HUES64 (cell line): ENCODE data around the gene RNPEP.
"Not testable (repeated sequence)": the region's sequence is repeated elsewhere in the genome, so short reads cannot be mapped to it uniquely, and the experiment has no call there.

Experiments used
- H3K27ac ChIP-seq: 2 replicates; pipeline ENCODE4 v1.7.0; 2013; ENCODE audit warnings: low read depth, low read length, inconsistent platforms
- H3K27me3 ChIP-seq: 2 replicates; pipeline ENCODE4 v1.6.1; 2013; ENCODE audit warnings: mild to moderate bottlenecking, low read length; ENCODE audit not compliant: insufficient read depth
- H3K36me3 ChIP-seq: 2 replicates; pipeline ENCODE4 v1.6.1; 2013; ENCODE audit warnings: mild to moderate bottlenecking, low read length; ENCODE audit not compliant: insufficient read depth
- H3K4me1 ChIP-seq: 2 replicates; pipeline ENCODE4 v1.6.1; 2013; ENCODE audit warnings: mild to moderate bottlenecking, low read length, moderate library complexity; ENCODE audit not compliant: insufficient read depth
- H3K4me3 ChIP-seq: 2 replicates; pipeline ENCODE4 v1.5.1; 2013; ENCODE audit warnings: mild to moderate bottlenecking, low read length, moderate library complexity
- H3K9ac ChIP-seq: 2 replicates; pipeline ENCODE4 v1.6.1; 2013; ENCODE audit warnings: mild to moderate bottlenecking, low read depth, low read length
- H3K9me3 ChIP-seq: 2 replicates; pipeline ENCODE4 v1.6.1; 2013; ENCODE audit warnings: low read depth, low read length; ENCODE audit not compliant: insufficient read depth
- WGBS: fragments of 150-250, 120-280 bp; methylation state at CpG from one replicate; pipeline ENCODE4 v1.1.7; 2013; ENCODE audit warnings: missing lambda C conversion rate; 5-methylcytosine and 5-hydroxymethylcytosine counted together

RNPEP gene

DNA sequence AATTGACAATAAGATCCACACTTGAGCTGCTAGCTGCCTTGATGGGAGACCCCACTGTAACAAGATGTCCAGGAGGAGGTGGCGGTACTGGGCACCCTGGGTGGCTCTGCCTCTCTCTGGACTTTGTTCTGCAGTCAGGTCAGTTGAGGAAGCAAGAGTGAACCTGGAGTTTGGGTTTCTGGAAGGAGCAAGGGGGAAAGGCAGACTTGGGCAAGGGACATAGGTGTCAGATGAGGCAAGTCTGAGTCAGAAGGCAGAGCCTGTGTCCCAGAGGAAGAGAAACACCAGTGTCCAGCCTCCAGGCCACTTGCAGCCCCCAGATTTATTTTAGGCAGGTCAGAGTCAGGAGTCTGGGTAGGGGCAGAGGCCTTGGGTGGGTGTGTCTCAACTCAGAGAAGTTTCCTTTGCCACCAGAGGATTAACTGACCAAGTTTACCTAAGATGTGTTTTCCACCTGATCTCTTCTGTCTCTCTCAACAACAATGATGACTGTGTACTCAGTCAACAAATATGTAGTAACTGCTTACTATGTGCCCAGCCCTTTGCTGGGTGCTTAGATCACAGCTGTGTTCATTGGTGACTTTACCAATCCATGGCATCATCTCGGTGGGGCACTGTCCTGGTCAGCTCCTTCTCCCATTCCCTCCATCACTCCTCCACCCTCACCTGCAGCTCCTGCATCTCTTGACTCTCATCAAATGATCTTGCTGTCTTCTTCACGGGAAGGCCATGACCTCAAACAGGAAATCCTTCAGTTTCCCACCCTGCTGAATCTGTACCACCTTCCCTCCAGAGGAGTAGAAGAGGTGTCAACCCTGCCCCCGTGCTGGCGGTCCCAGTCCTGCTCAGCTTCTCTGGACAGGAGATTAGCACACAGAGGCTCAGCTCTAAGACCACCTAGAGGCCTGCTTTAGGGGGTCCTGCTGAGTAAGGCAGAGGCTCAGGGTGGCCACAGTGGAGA, 64.6 kb downstream of the RNPEP start:
- Histone ChIP-seq H3K4me1 (no peaks in the 10 kb centered on the region), H3K27ac (no peak overlapping the region), H3K9me3 (no peaks in the 10 kb centered on the region), H3K36me3 (no peaks in the 10 kb centered on the region), H3K9ac (no peak overlapping the region), H3K27me3 (no peaks in the 10 kb centered on the region), H3K4me3 (no peak overlapping the region)
- 86% methylated on average over 5 of the region's 5 CpGs for WGBS

DNA sequence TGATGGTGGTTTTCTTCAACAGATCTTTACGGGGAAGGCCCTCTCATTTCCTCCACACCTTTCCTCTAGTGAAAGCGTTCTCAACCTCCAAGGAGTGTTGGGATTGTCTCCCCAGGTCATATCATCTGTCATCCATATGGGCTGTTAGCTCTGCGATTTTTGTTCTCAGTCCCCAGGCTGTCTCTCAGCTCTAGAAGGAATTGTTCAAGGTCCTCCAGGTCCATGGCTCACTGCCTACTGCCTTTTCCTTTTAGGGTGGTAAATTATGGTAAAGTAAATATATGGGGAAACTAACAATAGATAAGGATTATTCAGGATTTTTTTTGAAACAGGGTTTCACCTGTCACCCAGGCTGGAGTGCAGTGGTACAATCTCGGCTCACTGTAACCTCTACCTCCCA, 65.5 kb downstream of the RNPEP start:
- Histone ChIP-seq H3K4me3 (no peak overlapping the region), H3K36me3 (no peaks in the 10 kb centered on the region), H3K4me1 (no peaks in the 10 kb centered on the region), H3K27me3 (no peaks in the 10 kb centered on the region), H3K9ac (no peak overlapping the region), H3K27ac (no peak overlapping the region), H3K9me3 (no peaks in the 10 kb centered on the region)
- WGBS = 89% methylated on average over 4 of the region's 4 CpGs

DNA sequence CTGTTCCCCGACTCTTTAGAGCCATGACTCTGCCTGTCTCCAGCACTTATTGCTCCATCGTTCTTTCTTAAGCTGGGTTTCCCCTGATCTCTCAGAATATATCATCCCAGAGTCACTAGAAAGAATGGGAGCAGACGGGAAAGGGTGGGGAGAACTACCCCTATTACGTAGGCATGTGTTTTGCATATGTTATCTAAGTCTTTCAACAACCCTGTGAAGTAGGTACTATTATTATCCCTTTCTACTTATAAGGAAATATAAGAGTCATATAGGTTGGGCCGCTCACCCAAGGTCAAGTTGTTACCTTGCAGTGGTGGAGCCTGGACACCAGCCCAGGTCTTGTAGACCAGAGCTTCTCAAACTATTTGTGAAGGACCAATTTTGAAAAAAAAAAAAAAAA, 66.7 kb downstream of the RNPEP start:
- H3K9ac ChIP-seq = no peak overlapping the region
- H3K27me3 ChIP-seq = no peaks in the 10 kb centered on the region
- no peaks in the 10 kb centered on the region for H3K36me3 ChIP-seq
- H3K9me3 ChIP-seq = no peaks in the 10 kb centered on the region
- no peak overlapping the region for H3K27ac ChIP-seq
- no peak overlapping the region for H3K4me3 ChIP-seq
- H3K4me1 ChIP-seq = no peaks in the 10 kb centered on the region
- 91% methylated on average over 3 of the region's 5 CpGs for WGBS

DNA sequence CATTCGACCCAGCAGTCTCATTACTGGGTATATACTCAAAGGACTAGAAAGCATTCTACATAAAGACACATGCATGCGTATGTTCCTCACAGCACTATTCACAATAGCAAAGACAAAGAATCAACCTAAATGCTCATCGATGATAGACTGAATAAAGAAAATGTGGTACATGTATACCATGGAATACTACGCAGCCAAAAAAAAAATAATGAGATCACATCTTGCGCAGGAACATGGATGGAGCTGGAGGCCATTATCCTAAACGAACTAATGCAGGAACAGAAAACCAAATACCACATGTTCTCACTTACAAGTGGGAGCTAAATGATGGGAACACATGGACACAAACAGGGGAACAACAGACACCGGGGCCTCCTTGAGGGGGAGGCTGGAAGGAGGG, 71.6 kb downstream of the RNPEP start:
- WGBS = 94% methylated on average over 7 of the region's 7 CpGs
- Histone ChIP-seq H3K4me3 (no peak overlapping the region), H3K27me3 (no peaks in the 10 kb centered on the region), H3K36me3 (no peaks in the 10 kb centered on the region), H3K9me3 (no peaks in the 10 kb centered on the region), H3K9ac (no peak overlapping the region), H3K27ac (no peak overlapping the region), H3K4me1 (no peaks in the 10 kb centered on the region)

DNA sequence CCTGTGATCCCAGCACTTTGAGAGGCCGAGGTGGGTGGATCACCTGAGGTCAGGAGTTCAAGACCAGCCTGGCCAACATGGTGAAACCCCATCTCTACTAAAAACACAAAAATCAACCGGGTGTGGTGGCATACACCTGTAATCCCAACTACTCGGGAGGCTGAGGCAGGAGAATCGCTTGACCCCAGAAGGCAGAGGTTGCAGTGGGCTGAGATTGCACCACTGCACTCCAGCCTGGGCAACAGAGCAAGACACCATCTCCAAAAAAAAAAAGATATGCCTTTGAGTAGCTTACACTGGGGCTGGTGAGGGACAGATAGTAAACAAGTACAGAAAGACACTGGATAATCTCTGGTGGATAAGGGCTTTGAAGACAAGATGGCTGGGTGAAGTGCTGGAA, 72.2 kb downstream of the RNPEP start:
- not testable (repeated sequence) for H3K27me3 ChIP-seq, H3K27ac ChIP-seq, H3K36me3 ChIP-seq

More for the DNA sequence above, 72.2 kb downstream of the RNPEP start:
- H3K9me3 ChIP-seq, H3K9ac ChIP-seq, H3K4me3 ChIP-seq, H3K4me1 ChIP-seq: not testable (repeated sequence)
- 93% methylated on average over 4 of the region's 4 CpGs for WGBS
